GM19395 (cell line): ENCODE data around the gene ABCB1.
"Not testable (repeated sequence)": the region's sequence is repeated elsewhere in the genome, so short reads cannot be mapped to it uniquely, and the experiment has no call there.

Experiments used
- ATAC-seq: cut with Tn5 transposase; IDR thresholded peaks from one replicate; pipeline ENCODE4 v1.9.1; 2021; ENCODE audit warnings: mild to moderate bottlenecking, moderate library complexity; ENCODE audit not compliant: unreplicated experiment

The ABCB1 gene

DNA sequence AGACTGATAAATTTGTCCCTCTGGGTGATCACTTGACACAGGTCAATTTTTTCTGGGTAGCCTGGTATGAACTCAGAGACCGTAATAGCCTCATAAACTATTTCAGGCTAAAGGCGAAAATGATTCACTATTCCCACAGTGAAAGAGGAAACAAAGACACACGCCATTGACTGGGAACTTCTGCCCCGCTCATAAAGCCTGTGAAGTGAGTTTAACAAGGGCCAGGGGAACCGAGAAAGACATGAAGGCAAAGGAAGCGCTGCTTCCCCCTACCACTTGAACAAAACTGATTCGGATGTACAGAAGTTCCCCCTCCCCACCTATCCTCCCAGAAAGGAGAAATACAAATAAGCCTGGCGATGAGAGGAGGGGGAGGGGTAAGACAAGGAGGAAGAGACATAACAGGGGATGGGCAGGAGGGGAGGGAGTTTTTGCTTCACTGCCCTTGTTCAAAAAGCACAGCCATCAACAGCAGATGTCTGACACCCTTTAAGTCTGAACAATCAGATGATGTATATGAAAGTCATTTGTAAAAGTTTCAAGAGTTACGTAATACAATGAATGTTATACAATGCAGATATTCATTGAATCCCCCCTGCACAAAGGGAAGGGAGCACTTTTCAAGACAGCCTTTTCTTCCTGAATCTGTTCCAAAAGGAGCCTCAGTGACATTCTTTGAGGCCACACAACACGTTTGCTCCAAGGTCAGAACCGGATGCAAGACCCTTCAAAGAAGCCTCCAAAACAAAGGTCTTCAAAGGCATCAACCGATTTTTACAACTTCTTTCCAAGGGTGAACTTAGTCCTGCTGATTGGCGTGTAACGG, 125.9 kb downstream of the ABCB1 start:
- peak; percentile 75 for ATAC-seq

DNA sequence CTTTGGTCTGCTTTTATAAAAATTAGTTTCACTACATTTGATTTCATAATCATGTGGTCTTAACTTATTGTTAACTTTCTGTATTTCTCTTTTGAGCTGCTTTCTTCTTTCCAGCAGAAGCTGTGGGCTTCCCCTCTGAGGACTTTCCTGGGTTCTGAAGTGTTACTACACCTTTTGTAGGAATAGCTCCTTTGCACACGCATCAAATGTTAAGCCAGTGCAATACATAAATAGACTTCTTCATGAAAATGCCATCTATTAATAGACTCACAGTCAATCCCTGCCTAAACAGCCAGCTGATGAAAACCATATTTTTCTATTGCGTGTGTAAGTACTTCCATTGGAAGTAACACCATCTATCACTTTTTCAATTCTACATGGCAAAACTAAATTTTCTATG, 126.7 kb downstream of the ABCB1 start:
- peak; percentile 18 for ATAC-seq

DNA sequence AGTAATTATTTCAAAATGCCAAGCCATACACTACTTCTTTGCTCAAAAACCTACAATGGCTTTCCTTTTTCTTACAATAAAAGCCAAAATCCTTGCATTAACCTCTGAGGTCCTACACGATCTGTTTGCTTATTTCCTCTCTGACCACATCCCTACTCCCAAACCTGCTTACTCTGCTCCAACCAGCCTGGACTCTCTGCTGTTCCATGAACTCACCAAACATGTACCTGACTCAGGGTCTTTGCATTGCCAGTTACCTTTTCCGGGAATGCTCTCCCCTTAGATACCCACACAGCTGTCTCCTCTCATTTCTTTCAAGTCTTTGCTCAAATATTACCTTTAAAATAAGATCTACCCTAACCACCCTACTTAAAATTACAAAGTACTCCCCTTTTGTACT, 127.5 kb downstream of the ABCB1 start:
- no peak for ATAC-seq

DNA sequence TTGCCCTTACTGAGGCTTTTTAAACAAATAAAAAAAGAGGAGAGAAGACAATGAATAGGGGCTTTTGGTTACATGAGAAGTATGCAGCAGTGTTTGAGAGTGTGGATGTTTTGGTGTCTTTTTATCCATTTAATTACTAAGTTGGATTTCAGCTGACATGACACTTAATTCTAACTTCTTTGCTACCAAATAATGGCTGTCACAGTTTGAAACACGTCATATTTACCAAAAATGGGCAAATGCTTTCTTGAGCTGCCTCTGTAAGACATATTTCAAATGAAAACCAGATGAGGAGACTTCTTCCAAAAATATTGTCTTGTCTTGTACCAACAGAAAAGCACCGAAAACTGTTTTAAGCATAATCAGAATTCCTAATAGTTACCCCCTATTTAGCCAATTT, 129.2 kb downstream of the ABCB1 start:
- no peak for ATAC-seq

DNA sequence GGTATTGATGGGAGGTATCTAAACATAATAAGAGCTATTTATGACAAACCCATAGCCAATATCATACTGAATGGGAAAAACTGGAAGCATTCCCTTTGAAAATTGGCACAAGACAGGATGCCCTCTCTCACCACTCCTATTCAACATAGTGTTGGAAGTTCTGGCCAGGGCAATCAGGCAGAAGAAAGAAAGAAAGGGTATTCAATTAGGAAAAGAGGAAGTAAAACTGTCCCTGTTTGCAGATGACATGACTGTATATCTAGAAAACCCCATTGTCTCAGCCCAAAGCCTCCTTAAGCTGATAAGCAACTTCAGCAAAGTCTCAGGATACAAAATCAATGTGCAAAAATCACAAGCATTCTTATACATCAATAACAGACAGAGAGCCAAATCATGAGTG, 131.5 kb downstream of the ABCB1 start:
- ATAC-seq = not testable (repeated sequence)

DNA sequence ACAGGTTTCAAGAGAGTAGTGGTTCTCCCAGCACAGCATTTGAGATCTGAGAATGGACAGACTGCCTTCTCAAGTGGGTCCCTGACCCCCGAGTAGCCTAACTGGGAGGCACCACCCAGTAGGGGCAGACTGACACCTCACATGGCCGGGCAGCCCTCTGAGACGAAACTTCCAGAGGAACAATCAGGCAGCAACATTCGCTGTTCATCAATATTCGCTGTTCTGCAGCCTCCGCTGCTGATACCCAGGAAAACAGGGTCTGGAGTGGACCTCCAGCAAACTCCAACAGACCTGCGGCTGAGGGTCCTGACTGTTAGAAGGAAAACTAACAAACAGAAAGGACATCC, 135.2 kb downstream of the ABCB1 start:
- not testable (repeated sequence) for ATAC-seq

DNA sequence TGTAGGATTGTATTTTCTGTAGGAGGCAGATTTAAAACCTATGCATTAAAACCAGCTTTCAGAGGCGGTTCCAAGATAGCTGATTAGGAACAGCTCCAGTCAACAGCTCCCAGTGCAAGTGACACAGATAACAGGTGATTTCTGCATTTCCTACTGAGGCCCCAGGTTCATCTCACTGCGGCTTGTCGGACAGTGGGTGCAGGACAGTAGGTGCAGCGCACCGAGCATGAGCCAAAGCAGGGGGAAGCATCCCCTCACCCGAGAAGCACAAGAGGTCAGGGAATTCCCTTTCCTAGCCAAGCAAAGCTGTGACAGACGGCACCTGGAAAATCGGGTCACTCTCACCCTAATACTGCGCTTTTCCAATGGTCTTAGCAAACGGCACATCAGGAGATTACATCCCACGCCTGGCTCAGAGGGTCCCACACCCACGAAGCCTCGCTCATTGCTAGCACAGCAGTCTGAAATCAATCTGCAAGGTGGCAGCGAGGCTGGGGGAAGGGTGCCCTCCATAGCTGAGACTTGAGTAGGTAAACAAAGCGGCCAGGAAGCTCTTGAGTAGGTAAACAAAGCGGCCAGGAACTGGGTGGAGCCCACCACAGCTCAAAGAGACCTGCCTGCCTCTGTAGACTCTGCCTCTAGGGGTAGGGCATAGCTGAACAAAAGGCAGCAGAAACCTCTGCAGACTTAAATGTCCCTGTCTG, 135.7 kb downstream of the ABCB1 start:
- not testable (repeated sequence) for ATAC-seq

DNA sequence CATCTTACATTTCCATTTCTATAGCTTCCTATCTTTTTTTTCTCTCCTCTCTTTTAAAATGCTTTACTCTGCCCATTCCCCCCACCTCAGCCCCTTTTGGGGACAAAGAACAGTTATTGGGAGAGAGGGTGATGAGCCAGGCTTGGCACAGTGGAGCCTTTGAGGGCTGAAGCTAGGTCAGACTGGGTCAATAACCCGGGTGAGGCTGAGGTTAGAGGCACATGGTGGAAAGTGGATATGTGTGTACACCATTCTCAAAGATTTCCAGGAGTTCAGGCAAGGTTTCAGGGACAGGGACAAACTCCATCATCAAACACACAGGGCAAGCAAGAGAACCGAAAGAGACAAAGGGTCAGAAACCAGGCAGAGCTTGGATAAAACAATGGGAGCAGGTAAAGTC, 136.7 kb downstream of the ABCB1 start:
- ATAC-seq = no peak

DNA sequence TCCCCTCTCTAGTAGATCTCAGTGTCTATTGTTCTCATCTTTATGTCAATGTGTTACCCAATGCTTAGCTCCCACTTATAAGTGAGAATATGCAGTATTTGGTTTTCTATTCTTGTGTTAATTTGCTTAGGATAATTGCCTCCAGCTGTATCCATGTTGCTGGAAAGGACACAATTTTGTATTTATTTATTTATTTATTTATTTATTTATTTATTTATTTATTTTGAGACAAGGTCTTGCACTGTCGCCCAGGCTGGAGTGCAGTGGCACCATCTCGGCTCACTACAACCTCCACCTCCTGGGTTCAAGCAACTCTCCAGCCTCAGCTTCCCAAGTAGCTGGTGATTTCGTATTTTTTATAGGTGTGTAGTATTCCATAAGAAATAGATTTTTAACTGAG, 140.2 kb downstream of the ABCB1 start:
- not testable (repeated sequence) for ATAC-seq

DNA sequence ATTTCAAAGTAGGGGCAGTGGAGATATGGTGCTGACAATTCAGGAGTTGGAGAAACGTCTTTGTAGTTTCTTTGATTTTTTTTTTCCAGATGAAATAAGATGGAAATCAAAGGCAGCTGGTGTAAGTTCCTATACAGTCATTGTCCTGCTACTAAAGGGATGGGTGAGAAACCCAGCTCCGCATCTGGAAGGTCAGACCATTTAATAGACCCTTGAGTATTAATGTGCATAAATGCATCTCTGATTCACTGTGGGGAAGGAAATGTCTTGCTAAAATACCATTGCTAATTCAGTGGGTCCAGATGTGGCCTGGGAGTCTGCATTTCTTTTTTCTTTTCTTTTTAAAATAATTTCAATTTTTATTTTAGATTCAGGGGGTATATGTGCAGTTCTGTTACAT, 140.7 kb downstream of the ABCB1 start:
- no peak for ATAC-seq

DNA sequence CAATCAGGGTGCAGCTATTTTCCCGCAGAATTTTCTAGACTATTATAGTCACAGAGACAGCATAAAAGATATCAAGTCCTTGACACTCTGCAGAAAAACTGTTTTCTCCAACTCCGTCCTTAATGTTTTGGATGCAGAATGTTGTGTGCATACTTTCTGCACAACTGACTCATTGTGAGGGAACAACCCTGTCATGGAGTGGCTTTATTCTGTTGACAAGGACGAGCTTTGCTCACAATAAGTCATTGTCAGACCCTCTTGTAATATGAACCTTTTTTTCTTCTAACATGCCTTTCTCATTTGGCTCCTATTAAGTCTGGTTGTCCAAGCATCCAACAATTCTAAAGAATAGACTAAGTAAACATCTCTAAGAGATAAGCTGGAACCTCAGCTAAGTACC, 142.5 kb downstream of the ABCB1 start:
- no peak for ATAC-seq

DNA sequence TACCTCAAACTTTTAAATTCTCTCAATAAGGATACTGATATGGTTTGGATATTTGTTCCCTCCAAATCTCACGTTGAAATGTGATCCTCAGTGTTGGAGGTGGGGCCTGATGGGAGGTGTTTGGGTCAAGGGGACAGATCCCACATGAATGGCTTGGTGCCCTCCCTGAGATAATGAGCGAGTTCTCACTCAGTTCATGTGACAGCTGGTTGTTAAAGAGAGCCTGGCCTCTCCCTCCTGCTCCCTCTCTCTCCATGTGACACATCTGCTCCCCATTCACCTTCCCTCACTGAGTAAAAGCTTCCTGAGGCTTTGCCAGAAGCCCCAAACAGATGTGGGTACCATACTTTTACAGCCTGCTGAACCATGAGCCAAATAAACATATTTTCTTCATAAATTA, 144.4 kb downstream of the ABCB1 start:
- no peak for ATAC-seq
